Activated T-helper 1 cell treated with anti-CD3 and anti-CD28 coated beads, Interleukin-12 subunit alpha, Interleukin-12 subunit beta, Interleukin-2, Interleukin-4 antibody, amounts not matched to agents 30 ng/mL and 10 ng/mL and 1 ng/mL, durations not matched to agents 14 hours and 24 hours and 36 hours (primary cell): ENCODE data around the gene DDX4. TPM values are rescaled to one million over a fixed set of nuclear protein-coding genes. Genes with fewer than 3 reads are reported as not detected.
A peak's percentile ranks its signal among the peaks of the same experiment; 100 is the strongest.
"Not testable (repeated sequence)": the region's sequence is repeated elsewhere in the genome, so short reads cannot be mapped to it uniquely, and the experiment has no call there.

ENCODE experiments used
- DNase-seq: peaks from one replicate; pipeline ENCODE4 v3.0.0; 2021; ENCODE audit warnings: low spot score
- H3K27ac Mint-ChIP-seq: one replicate; pipeline ENCODE4 v1.8.0; 2021; ENCODE audit warnings: mild to moderate bottlenecking, mixed read lengths
- H3K27me3 Mint-ChIP-seq: one replicate; pipeline ENCODE4 v1.8.0; 2022; ENCODE audit warnings: mild to moderate bottlenecking, moderate library complexity, mixed read lengths; ENCODE audit not compliant: insufficient read depth
- H3K36me3 Mint-ChIP-seq: one replicate; pipeline ENCODE4 v1.8.0; 2021; ENCODE audit warnings: low read depth, mixed read lengths
- H3K4me1 Mint-ChIP-seq: one replicate; pipeline ENCODE4 v1.8.0; 2021; ENCODE audit warnings: low read depth, mixed read lengths
- H3K4me3 Mint-ChIP-seq: one replicate; pipeline ENCODE4 v1.8.0; 2021; ENCODE audit warnings: mild to moderate bottlenecking, moderate library complexity, mixed read lengths
- H3K9me3 Mint-ChIP-seq: one replicate; pipeline ENCODE4 v1.8.0; 2021; ENCODE audit warnings: mixed read lengths
- intact Hi-C: fragments of 100-400 bp; cut with micrococcal nuclease; formaldehyde crosslinking; loops from one replicate; pipeline ENCODE4 v1.15.1; 2024
- total RNA-seq: library from RNA; stranded (reverse); gene quantifications from 2 replicates; pipeline ENCODE4 v1.2.3, GENCODE V29; 2022

Gene DDX4
- total RNA-seq, 1 donor from 2014 or later = not detected

DNA sequence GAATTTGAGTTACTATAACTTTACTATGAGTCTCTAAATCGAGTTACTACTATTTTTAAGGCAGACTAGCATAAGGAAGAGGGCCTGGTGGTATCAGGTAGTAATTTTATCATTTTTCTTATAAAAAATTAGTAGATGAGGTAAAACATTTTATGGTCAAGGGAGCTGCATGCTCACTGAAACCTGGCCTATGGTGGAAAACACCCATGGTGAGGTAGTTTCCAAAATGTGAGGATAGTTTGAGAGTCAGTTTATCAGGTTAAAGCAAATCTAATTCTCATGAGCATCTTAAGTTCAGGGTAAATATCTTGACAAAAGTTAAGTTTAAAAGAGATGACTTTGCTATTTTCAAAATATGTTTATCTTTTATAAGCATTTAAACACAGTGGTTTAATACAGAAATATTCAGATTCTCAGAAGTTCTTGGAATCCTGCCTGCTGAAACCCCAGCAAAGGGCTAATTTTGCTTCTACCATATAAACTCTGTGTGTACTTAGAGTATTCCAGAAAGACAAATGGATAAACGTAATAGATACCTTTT is 10.0 kb downstream of the DDX4 start:
- Mint-ChIP-seq H3K36me3 (peaks cover 2% of the 10 kb centered on the region), H3K4me1 (peaks cover 12% of the 10 kb centered on the region), H3K9me3 (no peaks in the 10 kb centered on the region), H3K4me3 (no peak overlapping the region), H3K27me3 (peaks cover 2% of the 10 kb centered on the region), H3K27ac (no peak overlapping the region)
- intact Hi-C loops = no loop called here
- DNase-seq = no peak

DNA sequence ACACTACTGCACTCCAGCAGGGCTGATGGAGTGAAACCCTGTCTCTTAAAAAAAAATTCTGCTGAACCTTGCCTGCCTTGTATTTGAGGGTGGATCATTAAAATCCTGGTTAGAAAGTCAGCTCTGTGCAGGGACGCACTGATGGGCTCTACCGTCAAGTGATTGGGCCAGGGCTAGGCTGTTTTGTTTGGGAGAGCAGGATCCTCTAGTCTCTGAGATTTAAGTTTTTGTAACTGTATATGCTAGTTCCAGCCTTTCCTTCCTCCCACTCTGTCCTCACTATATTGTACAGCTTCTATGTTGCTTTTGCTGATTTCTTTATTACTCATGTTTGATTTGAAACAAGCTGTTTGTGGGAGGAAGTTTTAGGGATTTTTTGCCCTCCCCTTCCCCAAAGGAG is 11.5 kb downstream of the DDX4 start:
- DNase-seq = no peak
- Mint-ChIP-seq H3K27me3 (peaks cover 2% of the 10 kb centered on the region), H3K4me1 (peaks cover 12% of the 10 kb centered on the region), H3K9me3 (no peaks in the 10 kb centered on the region), H3K27ac (no peak overlapping the region), H3K36me3 (peaks cover 2% of the 10 kb centered on the region), H3K4me3 (no peak overlapping the region)
- intact Hi-C loops = no loop called here

DNA sequence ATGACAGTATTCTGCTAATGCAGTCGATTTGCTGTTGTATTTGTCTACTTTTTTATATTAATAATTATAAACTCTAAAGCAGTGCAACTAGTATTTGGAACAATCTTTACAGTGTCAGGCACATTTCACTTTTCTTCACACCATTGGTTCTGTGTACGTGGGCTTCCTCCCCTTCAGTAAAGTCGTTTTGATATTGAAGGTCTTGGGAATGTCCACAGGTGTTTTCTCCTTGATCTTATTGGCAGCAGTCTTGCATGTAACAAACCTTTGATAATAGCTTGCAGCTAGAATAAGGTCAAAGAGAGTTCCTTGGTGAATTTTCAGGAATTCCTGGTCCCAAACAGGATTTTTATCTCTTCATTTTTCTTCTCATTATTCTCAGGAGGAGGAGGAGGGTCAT is 12.2 kb downstream of the DDX4 start:
- intact Hi-C loops = no loop called here
- H3K4me1 Mint-ChIP-seq = peaks cover 12% of the 10 kb centered on the region

GRCh38 chr5:55750499-55750898 is 12.6 kb downstream of the DDX4 start:
- Mint-ChIP-seq H3K27me3 (peaks cover 2% of the 10 kb centered on the region), H3K36me3 (peaks cover 2% of the 10 kb centered on the region), H3K4me3 (no peak overlapping the region), H3K9me3 (peaks cover 1% of the 10 kb centered on the region), H3K27ac (no peak overlapping the region), H3K4me1 (peaks cover 12% of the 10 kb centered on the region)
- intact Hi-C loops = no loop called here
- DNase-seq = no peak

More for the DNA sequence above, 12.2 kb downstream of the DDX4 start:
- Mint-ChIP-seq H3K27ac (no peak overlapping the region), H3K27me3 (peaks cover 2% of the 10 kb centered on the region), H3K9me3 (no peaks in the 10 kb centered on the region), H3K36me3 (peaks cover 2% of the 10 kb centered on the region), H3K4me3 (no peak overlapping the region)
- no peak for DNase-seq

- peaks cover 4% of the 10 kb centered on the region for H3K9me3 Mint-ChIP-seq
- no peak for DNase-seq
- peaks cover 3% of the 10 kb centered on the region for H3K27me3 Mint-ChIP-seq
- peaks cover 5% of the 10 kb centered on the region for H3K36me3 Mint-ChIP-seq
- peaks cover 25% of the 10 kb centered on the region for H3K4me1 Mint-ChIP-seq
- intact Hi-C loops = loop anchor here (2.0 kb wide), 1 partner anchor 111 kb away; no protein-coding TSS in a partner anchor
- peak overlapping the region; percentile 9 for H3K4me3 Mint-ChIP-seq
- H3K27ac Mint-ChIP-seq = no peak overlapping the region
Observed at GRCh38 chr5:55758231-55758630, 20.4 kb downstream of the DDX4 start.

DNA sequence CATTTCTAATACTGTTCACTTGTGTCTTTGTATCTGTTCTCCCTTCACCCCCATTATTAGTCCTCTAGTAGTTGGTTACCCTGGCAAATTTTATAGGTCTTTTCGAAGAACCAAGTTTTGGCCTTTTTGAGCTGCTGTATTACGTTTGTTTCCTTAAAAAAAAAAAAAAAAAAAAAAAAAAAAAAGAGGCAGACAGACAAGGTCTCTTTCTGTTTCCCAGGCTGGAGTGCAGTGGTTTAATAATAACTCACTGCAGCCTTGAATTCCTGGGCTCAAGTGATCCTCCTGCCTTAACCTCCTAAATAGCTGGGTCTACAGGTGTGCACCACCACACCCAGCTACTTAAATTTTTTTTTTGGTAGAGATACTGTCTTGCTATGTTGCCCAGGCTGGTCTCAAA is 20.9 kb downstream of the DDX4 start:
- intact Hi-C loops = loop anchor here (2.0 kb wide), 1 partner anchor 110 kb away; no protein-coding TSS in a partner anchor
- H3K36me3 Mint-ChIP-seq = peaks cover 5% of the 10 kb centered on the region
- H3K4me1 Mint-ChIP-seq = peaks cover 30% of the 10 kb centered on the region
- peaks cover 4% of the 10 kb centered on the region for H3K9me3 Mint-ChIP-seq
- H3K27ac Mint-ChIP-seq = peak overlapping the region; percentile 52
- no peak for DNase-seq
- peaks cover 3% of the 10 kb centered on the region for H3K27me3 Mint-ChIP-seq
- peak overlapping the region; percentile 9 for H3K4me3 Mint-ChIP-seq

DNA sequence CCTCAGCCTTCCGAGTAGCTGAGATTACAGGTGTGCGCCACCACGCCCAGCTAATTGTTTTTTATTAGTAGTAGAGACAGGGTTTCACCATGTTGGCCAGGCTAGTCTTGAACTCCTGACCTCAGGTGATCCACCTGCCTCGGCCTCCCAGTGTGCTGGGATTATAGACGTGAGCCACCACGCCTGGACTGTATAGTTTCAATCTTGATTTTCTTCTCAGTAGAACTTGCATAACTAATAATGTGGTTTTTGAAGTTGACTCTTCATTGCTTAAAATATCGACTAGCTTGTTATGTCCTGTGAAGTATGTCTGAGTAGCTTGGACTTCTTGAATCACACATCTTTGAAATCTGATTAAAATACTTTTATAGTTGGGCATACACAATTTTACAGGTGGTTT is 23.9 kb downstream of the DDX4 start:
- H3K4me1 Mint-ChIP-seq = peaks cover 49% of the 10 kb centered on the region
- not testable (repeated sequence) for H3K9me3 Mint-ChIP-seq, H3K27ac Mint-ChIP-seq, H3K4me3 Mint-ChIP-seq, DNase-seq, H3K27me3 Mint-ChIP-seq, H3K36me3 Mint-ChIP-seq
- intact Hi-C loops = loop anchor here (2.0 to 5.0 kb wide), 3 partner anchors 15 to 566 kb away; partner anchors contain the start of gene SLC38A9

GRCh38 chr5:55763746-55764420 is 26.0 kb downstream of the DDX4 start:
- DNase-seq = no peak
- H3K27ac Mint-ChIP-seq = peak overlapping the region; percentile 61
- intact Hi-C loops = loop anchor here (2.0 to 5.0 kb wide), 3 partner anchors 13 to 563 kb away; partner anchors contain the start of gene SLC38A9

DNA sequence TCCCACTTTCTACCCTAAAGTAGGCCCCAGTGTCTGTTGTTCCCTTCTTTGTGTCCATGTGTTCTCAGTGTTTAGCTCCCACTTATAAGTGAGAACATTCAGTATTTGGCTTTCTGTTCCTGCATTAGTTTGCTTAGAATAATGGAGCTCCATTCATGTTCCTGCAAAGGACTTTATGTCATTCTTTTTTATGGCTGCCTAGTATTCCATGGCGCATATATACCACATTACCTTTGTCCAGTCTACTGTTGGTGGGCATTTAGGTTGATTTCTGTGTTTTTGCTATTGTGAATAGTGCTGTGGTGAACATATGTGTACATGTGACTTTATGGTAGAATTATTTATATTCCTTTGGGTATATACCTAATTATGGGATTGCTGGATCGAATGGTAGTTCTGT is 30.4 kb downstream of the DDX4 start:
- H3K36me3 Mint-ChIP-seq = peaks cover 4% of the 10 kb centered on the region
- no peak overlapping the region for H3K4me3 Mint-ChIP-seq
- intact Hi-C loops = no loop called here
- no peaks in the 10 kb centered on the region for H3K27me3 Mint-ChIP-seq
- H3K4me1 Mint-ChIP-seq = peaks cover 42% of the 10 kb centered on the region
- no peak overlapping the region for H3K27ac Mint-ChIP-seq
- no peak for DNase-seq
- H3K9me3 Mint-ChIP-seq = peaks cover 3% of the 10 kb centered on the region

More at GRCh38 chr5:55763746-55764420, 26.0 kb downstream of the DDX4 start:
- peaks cover 3% of the 10 kb centered on the region for H3K9me3 Mint-ChIP-seq
- H3K36me3 Mint-ChIP-seq = peaks cover 7% of the 10 kb centered on the region
- peak overlapping the region; percentile 64 for H3K4me3 Mint-ChIP-seq
- H3K4me1 Mint-ChIP-seq = peaks cover 36% of the 10 kb centered on the region
- H3K27me3 Mint-ChIP-seq = peaks cover 3% of the 10 kb centered on the region

DNA sequence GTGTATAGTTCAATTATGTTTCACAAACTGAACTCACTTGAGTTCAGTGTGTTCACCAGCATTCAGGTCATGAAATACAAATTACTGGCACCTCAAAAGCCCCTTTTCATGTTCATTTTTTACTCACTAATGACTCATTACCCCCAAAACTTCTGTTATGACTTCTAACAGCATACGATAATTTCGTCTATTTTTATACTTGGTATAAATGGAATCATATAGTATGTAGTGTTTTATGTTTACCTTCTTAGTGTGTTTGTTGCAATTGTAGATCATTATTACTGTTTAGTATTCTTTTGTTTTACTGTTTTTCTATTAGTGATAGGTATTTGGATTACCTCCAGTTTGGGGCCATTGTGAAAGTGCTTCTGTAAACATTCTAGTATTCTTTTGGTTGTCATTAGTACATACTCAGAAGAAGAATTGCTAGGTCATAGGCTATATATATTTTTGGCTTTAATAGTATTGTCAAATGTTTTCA is 33.4 kb downstream of the DDX4 start:
- H3K9me3 Mint-ChIP-seq = peaks cover 3% of the 10 kb centered on the region
- peaks cover 19% of the 10 kb centered on the region for H3K4me1 Mint-ChIP-seq
- no peak for DNase-seq
- intact Hi-C loops = loop anchor here (5.0 kb wide), 1 partner anchor 131 kb away; no protein-coding TSS in a partner anchor
- H3K4me3 Mint-ChIP-seq = no peak overlapping the region
- no peak overlapping the region for H3K27ac Mint-ChIP-seq
- no peaks in the 10 kb centered on the region for H3K27me3 Mint-ChIP-seq
- H3K36me3 Mint-ChIP-seq = no peaks in the 10 kb centered on the region

GRCh38 chr5:55773057-55773456 is 35.2 kb downstream of the DDX4 start:
- H3K4me1 Mint-ChIP-seq = peaks cover 19% of the 10 kb centered on the region
- H3K27ac Mint-ChIP-seq = no peak overlapping the region
- H3K36me3 Mint-ChIP-seq = no peaks in the 10 kb centered on the region
- H3K9me3 Mint-ChIP-seq = peaks cover 3% of the 10 kb centered on the region
- intact Hi-C loops = loop anchor here (5.0 kb wide), 1 partner anchor 129 kb away; no protein-coding TSS in a partner anchor
- no peak for DNase-seq
- H3K27me3 Mint-ChIP-seq = peaks cover 7% of the 10 kb centered on the region
- no peak overlapping the region for H3K4me3 Mint-ChIP-seq

DNA sequence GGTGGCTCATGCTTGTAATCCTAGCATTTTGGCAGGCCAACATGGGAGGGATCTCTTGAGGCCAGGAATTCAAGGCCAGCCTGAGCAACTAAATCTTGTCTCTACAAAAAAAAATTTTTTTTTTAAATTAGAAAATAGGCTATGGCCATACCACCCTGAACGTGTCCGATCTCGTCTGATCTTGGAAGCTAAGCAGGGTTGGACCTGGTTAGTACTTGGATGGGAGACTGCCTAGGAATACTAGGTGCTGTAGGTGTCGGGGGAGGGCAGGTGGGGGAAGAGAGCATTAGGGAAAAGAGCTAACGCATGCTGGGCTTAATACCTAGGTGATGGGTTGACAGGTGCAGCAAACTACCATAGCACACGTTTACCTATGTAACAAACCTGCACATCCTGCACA is 39.5 kb downstream of the DDX4 start:
- Mint-ChIP-seq H3K4me1 (peaks cover 9% of the 10 kb centered on the region), H3K4me3 (no peak overlapping the region), H3K27ac (no peak overlapping the region), H3K36me3 (no peaks in the 10 kb centered on the region), H3K27me3 (peaks cover 15% of the 10 kb centered on the region), H3K9me3 (no peaks in the 10 kb centered on the region)
- no peak for DNase-seq
- intact Hi-C loops = loop anchor here (2.0 kb wide), 1 partner anchor 15 kb away; no protein-coding TSS in a partner anchor

DNA sequence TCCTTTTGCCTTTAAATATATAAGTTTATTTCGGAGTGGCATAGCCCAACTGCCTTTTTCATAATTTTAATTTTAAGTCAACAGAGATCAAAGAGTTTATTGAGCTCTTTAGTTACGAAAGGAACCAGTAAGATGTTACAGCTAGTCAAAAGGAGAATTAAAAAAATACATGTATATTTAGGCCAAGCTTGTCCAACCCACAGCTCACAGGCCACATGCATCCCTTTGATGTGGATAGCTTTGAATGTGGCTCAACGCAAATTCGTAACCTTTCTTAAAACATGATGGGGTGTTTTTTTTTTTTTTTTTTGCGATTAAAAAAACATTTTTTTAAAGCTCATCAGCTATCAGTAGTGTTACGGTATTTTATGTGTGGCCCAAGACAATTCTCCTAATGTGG is 63.1 kb downstream of the DDX4 start:
- Mint-ChIP-seq H3K4me3 (no peak overlapping the region), H3K4me1 (no peaks in the 10 kb centered on the region), H3K9me3 (no peaks in the 10 kb centered on the region), H3K27ac (no peak overlapping the region), H3K36me3 (no peaks in the 10 kb centered on the region), H3K27me3 (peaks cover under 1% of the 10 kb centered on the region)
- intact Hi-C loops = no loop called here
- no peak for DNase-seq
